ENCODE measurements around the gene DGKI. TPM values are rescaled to one million over a fixed set of nuclear protein-coding genes. Genes with fewer than 3 reads are reported as not detected.

Gene DGKI
- total RNA-seq, 5 donors from 2014 or later (not counting 1 experiment from before 2014, with no cell fraction given), result not detected

DNA sequence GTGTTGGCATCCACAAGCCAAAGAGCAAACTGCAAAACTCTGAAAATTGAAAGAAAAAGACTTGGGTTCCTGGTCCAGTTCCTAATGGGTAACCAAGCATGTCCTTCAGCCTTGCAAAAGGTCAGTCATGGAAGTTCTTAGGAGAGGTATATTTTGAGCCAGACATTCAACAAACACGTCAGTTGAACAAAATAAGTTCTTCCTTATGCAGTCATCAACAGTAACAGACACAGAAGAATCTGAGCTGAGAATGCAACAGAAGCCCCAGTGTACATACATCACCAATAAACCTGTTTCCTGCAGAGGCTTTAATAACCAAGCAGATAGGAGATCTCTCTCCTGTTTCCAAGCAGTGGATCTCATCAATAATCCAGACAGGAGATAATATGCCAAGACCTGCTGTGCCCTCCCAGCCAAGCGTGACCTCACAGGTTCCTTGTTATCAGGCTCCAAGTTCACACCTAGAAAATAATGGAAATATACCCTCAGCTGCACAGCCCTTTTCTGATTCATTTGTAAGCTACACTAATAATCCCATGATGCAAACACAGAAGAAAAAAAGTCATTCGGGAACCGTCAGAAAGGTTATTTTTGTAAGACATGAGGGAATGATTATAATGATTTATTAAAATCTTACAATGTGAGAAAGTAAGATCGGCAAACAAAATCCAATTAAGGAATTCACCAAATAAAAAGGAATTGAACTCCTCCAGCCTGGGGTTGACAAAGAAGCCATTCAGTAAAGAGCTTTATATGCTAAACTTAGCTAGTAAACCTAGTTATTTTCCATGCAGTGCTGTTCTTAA, 90.7 kb downstream of the DGKI start:
- Histone ChIP-seq H3K4me1 (ENCODE audit: control insufficient read depth in 1 of 2, extremely low read depth in 1 of 2, insufficient read depth in 2 of 2, low read length in 2 of 2) (no peaks in the 10 kb centered on the region), H3K27me3 (replicated peaks in 1 of 2; ENCODE audit: control insufficient read depth in 2 of 2, extremely low read depth in 1 of 2, insufficient read depth in 2 of 2, low read length in 1 of 2) (peaks cover 0 to 6% of the 10 kb centered on the region in 2 experiments), H3K36me3 (ENCODE audit: control insufficient read depth in 2 of 2, extremely low read depth in 1 of 2, insufficient read depth in 1 of 2, low read length in 1 of 2) (no peaks in the 10 kb centered on the region), H3K9me3 (no peaks in the 10 kb centered on the region), H3K27ac (ENCODE audit: low read length) (no peak overlapping the region), H3K4me3 (ENCODE audit: control insufficient read depth in 1 of 2, extremely low read depth in 1 of 2, low read length in 1 of 2) (no peak overlapping the region)
- ChIA-PET CTCF (no interaction called here), POLR2A (no interaction called here)
- 50% methylated on average over 2 of the region's 5 CpGs for WGBS (ENCODE audit: insufficient coverage)
- H3K4me1 Mint-ChIP-seq, result peaks cover 0 to 6% (median 0%) of the 10 kb centered on the region in 3 donors
- ATAC-seq (replicated peaks in 1 of 4), result no peak
- no peak for DNase-seq
- H3K9me3 Mint-ChIP-seq, result no peaks in the 10 kb centered on the region
- no peaks in the 10 kb centered on the region for H3K36me3 Mint-ChIP-seq
- H3K27ac Mint-ChIP-seq, result no peak overlapping the region
- no peak overlapping the region for H3K4me3 Mint-ChIP-seq
- peaks cover 6 to 27% of the 10 kb centered on the region in 2 donors for H3K27me3 Mint-ChIP-seq

- no peaks in the 10 kb centered on the region for H3K4me1 ChIP-seq (ENCODE audit: control insufficient read depth in 1 of 2, extremely low read depth in 1 of 2, insufficient read depth in 2 of 2, low read length in 2 of 2)
- ChIA-PET POLR2A (no interaction called here), CTCF (no interaction called here)
- ATAC-seq (replicated peaks in 1 of 4), result no peak
- H3K36me3 Mint-ChIP-seq, result no peaks in the 10 kb centered on the region
- no peak overlapping the region for H3K4me3 Mint-ChIP-seq
- H3K4me1 Mint-ChIP-seq, result peaks cover 0 to 6% (median 0%) of the 10 kb centered on the region in 3 donors
- no peak overlapping the region for H3K27ac Mint-ChIP-seq
- 0% methylated on average over 3 of the region's 4 CpGs for WGBS (ENCODE audit: insufficient coverage)
- H3K4me3 ChIP-seq (ENCODE audit: control insufficient read depth in 1 of 2, extremely low read depth in 1 of 2, low read length in 1 of 2), result no peak overlapping the region
- H3K27ac ChIP-seq (ENCODE audit: low read length), result no peak overlapping the region
- H3K27me3 Mint-ChIP-seq, result peaks cover 6 to 27% of the 10 kb centered on the region in 2 donors
- no peaks in the 10 kb centered on the region for H3K9me3 Mint-ChIP-seq
- H3K36me3 ChIP-seq (ENCODE audit: control insufficient read depth in 2 of 2, extremely low read depth in 1 of 2, insufficient read depth in 1 of 2, low read length in 1 of 2), result no peaks in the 10 kb centered on the region
- no peaks in the 10 kb centered on the region for H3K9me3 ChIP-seq
- no peak for DNase-seq
- H3K27me3 ChIP-seq (replicated peaks in 1 of 2; ENCODE audit: control insufficient read depth in 2 of 2, extremely low read depth in 1 of 2, insufficient read depth in 2 of 2, low read length in 1 of 2), result peaks cover 0 to 6% of the 10 kb centered on the region in 2 experiments
Measured at GRCh38 chr7:137755427-137755826, 91.3 kb downstream of the DGKI start.

- Mint-ChIP-seq H3K4me3 (no peak overlapping the region), H3K4me1 (peaks cover 0 to 6% (median 0%) of the 10 kb centered on the region in 3 donors), H3K9me3 (no peaks in the 10 kb centered on the region), H3K36me3 (no peaks in the 10 kb centered on the region), H3K27ac (no peak overlapping the region), H3K27me3 (peaks cover 6 to 30% of the 10 kb centered on the region in 2 donors)
- no peaks in the 10 kb centered on the region for H3K4me1 ChIP-seq (ENCODE audit: control insufficient read depth in 1 of 2, extremely low read depth in 1 of 2, insufficient read depth in 2 of 2, low read length in 2 of 2)
- CTCF ChIA-PET, result no interaction called here
- WGBS (ENCODE audit: insufficient coverage), result 40% methylated on average over 3 of the region's 11 CpGs
- DNase-seq (no peak), ATAC-seq (replicated peaks in 1 of 4) (no peak)
- no peaks in the 10 kb centered on the region for H3K36me3 ChIP-seq (ENCODE audit: control insufficient read depth in 2 of 2, extremely low read depth in 1 of 2, insufficient read depth in 1 of 2, low read length in 1 of 2)
- peaks cover 0 to 4% of the 10 kb centered on the region in 2 experiments for H3K27me3 ChIP-seq (replicated peaks in 1 of 2; ENCODE audit: control insufficient read depth in 2 of 2, extremely low read depth in 1 of 2, insufficient read depth in 2 of 2, low read length in 1 of 2)
- no peaks in the 10 kb centered on the region for H3K9me3 ChIP-seq
- no peak overlapping the region for H3K27ac ChIP-seq (ENCODE audit: low read length)
- H3K4me3 ChIP-seq (ENCODE audit: control insufficient read depth in 1 of 2, extremely low read depth in 1 of 2, low read length in 1 of 2), result no peak overlapping the region
- POLR2A ChIA-PET, result no interaction called here
Measured at GRCh38 chr7:137753948-137754851, 92.6 kb downstream of the DGKI start.

DNA sequence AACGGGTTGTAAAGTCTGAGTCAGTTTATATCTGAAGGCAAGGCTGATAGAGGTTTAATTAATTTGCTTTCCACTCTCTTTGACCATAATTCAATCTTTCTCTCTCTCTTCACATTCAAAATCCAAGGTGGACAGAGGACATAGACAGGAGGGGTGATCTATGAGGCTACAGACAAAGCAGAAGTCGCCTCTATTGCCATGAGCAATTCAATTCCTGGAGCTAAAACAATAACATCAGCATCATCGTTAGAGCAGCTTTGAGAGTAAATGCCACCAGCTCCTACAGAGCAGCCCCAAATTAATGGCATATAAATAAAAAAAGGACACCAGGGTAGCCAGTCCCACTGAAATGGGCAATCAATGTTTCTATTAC, 93.2 kb downstream of the DGKI start:
- ChIA-PET CTCF (no interaction called here), POLR2A (no interaction called here)
- no peaks in the 10 kb centered on the region for H3K36me3 Mint-ChIP-seq
- Histone ChIP-seq H3K27me3 (replicated peaks in 1 of 2; ENCODE audit: control insufficient read depth in 2 of 2, extremely low read depth in 1 of 2, insufficient read depth in 2 of 2, low read length in 1 of 2) (peaks cover 0 to 6% of the 10 kb centered on the region in 2 experiments), H3K9me3 (no peaks in the 10 kb centered on the region), H3K36me3 (ENCODE audit: control insufficient read depth in 2 of 2, extremely low read depth in 1 of 2, insufficient read depth in 1 of 2, low read length in 1 of 2) (no peaks in the 10 kb centered on the region), H3K4me1 (ENCODE audit: control insufficient read depth in 1 of 2, extremely low read depth in 1 of 2, insufficient read depth in 2 of 2, low read length in 2 of 2) (no peaks in the 10 kb centered on the region), H3K27ac (ENCODE audit: low read length) (no peak overlapping the region), H3K4me3 (ENCODE audit: control insufficient read depth in 1 of 2, extremely low read depth in 1 of 2, low read length in 1 of 2) (no peak overlapping the region)
- H3K9me3 Mint-ChIP-seq, result no peaks in the 10 kb centered on the region
- no peak for DNase-seq
- H3K4me3 Mint-ChIP-seq, result no peak overlapping the region
- ATAC-seq (replicated peaks in 1 of 4), result no peak
- no CpG with 5 or more reads among the region's 3 CpGs for WGBS (ENCODE audit: insufficient coverage)
- H3K27me3 Mint-ChIP-seq, result peaks cover 6 to 31% of the 10 kb centered on the region in 2 donors
- H3K27ac Mint-ChIP-seq, result no peak overlapping the region
- peaks cover 0 to 6% (median 0%) of the 10 kb centered on the region in 3 donors for H3K4me1 Mint-ChIP-seq

DNA sequence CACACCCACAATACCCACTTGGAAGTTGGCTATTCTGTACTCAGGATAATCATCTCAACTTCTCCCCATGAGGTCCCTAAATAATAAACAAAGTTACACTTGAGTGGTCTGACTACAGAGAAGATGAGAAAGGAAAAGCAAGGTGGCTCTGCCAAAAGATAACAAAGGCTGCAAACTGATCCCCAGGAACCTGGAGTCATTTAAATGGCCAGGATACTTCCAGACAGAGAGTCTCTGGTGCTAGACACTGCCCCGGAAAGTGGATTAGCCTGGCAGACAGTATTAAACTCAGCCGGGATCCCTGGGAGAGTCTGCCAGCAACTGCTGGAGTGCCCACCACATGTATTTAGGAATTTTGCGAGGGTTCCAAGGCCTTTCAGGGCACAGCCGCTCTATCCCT, 93.7 kb downstream of the DGKI start:
- WGBS (ENCODE audit: insufficient coverage), result 100% methylated on average over 2 of the region's 4 CpGs
- Histone ChIP-seq H3K27me3 (replicated peaks in 1 of 2; ENCODE audit: control insufficient read depth in 2 of 2, extremely low read depth in 1 of 2, insufficient read depth in 2 of 2, low read length in 1 of 2) (peaks cover 0 to 6% of the 10 kb centered on the region in 2 experiments), H3K4me1 (ENCODE audit: control insufficient read depth in 1 of 2, extremely low read depth in 1 of 2, insufficient read depth in 2 of 2, low read length in 2 of 2) (no peaks in the 10 kb centered on the region), H3K36me3 (ENCODE audit: control insufficient read depth in 2 of 2, extremely low read depth in 1 of 2, insufficient read depth in 1 of 2, low read length in 1 of 2) (no peaks in the 10 kb centered on the region), H3K4me3 (ENCODE audit: control insufficient read depth in 1 of 2, extremely low read depth in 1 of 2, low read length in 1 of 2) (no peak overlapping the region), H3K27ac (ENCODE audit: low read length) (no peak overlapping the region), H3K9me3 (no peaks in the 10 kb centered on the region)
- Mint-ChIP-seq H3K27me3 (peaks cover 6 to 31% of the 10 kb centered on the region in 2 donors), H3K36me3 (no peaks in the 10 kb centered on the region), H3K27ac (no peak overlapping the region), H3K9me3 (no peaks in the 10 kb centered on the region), H3K4me1 (peaks cover 0 to 6% (median 0%) of the 10 kb centered on the region in 3 donors), H3K4me3 (no peak overlapping the region)
- ATAC-seq (replicated peaks in 1 of 4) (no peak), DNase-seq (no peak)
- ChIA-PET POLR2A (no interaction called here), CTCF (no interaction called here)

DNA sequence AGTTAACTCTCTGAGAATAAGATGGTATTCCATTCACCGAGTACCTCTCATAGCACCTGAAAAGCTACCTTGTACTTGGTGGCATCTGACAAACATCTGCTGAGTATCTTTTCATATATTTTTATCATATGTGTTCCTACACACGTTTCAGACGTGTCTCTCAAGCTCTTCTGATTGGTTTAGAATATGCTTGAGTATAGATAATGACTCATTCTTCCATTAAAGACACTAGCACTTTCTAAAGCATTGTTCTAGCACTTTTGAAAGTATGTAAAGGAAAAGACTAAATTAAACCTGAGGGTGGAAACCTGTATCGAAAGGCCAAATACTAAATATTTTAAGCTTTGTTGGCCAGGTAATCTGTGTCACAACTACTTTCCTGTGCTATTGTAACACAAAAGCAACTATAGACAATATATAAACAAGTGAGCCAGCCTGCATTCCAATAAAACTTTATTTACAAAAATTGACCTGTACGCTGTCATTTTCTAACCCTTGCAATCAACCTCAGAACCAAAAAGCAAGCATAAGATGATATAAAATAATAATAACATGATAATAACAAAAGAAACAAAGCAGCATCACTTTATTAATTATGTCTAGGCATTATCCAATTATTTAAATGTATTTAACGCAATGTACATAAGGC, 95.3 kb downstream of the DGKI start:
- Histone ChIP-seq H3K27me3 (replicated peaks in 1 of 2; ENCODE audit: control insufficient read depth in 2 of 2, extremely low read depth in 1 of 2, insufficient read depth in 2 of 2, low read length in 1 of 2) (peaks cover 0 to 6% of the 10 kb centered on the region in 2 experiments), H3K27ac (ENCODE audit: low read length) (no peak overlapping the region), H3K4me1 (ENCODE audit: control insufficient read depth in 1 of 2, extremely low read depth in 1 of 2, insufficient read depth in 2 of 2, low read length in 2 of 2) (no peaks in the 10 kb centered on the region), H3K36me3 (ENCODE audit: control insufficient read depth in 2 of 2, extremely low read depth in 1 of 2, insufficient read depth in 1 of 2, low read length in 1 of 2) (no peaks in the 10 kb centered on the region), H3K4me3 (ENCODE audit: control insufficient read depth in 1 of 2, extremely low read depth in 1 of 2, low read length in 1 of 2) (no peak overlapping the region), H3K9me3 (no peaks in the 10 kb centered on the region)
- H3K4me3 Mint-ChIP-seq, result no peak overlapping the region
- WGBS (ENCODE audit: insufficient coverage), result no CpG with 5 or more reads among the region's 6 CpGs
- ATAC-seq (replicated peaks in 1 of 4), result no peak
- peaks cover 0 to 6% (median 0%) of the 10 kb centered on the region in 3 donors for H3K4me1 Mint-ChIP-seq
- POLR2A ChIA-PET, result no interaction called here
- no peak overlapping the region for H3K27ac Mint-ChIP-seq
- no peak for DNase-seq
- no peaks in the 10 kb centered on the region for H3K36me3 Mint-ChIP-seq
- H3K9me3 Mint-ChIP-seq, result no peaks in the 10 kb centered on the region
- CTCF ChIA-PET, result no interaction called here
- H3K27me3 Mint-ChIP-seq, result peaks cover 6 to 25% of the 10 kb centered on the region in 2 donors

All from T-cell (primary cell).